HCT116 (cell line): ENCODE measurements around the gene TBC1D30. TPM values are rescaled to one million over a fixed set of nuclear protein-coding genes. Genes with fewer than 3 reads are reported as not detected.

Experiments used
- ATAC-seq: fragments of 200-7000 bp; cut with Tn5 transposase; 2 replicates; pipeline ENCODE4 v1.9.1; 2020; ENCODE audit warnings: mild to moderate bottlenecking, moderate library complexity
- BruUV-seq: library from RNA; stranded (reverse); fragments of 400-500 nt; replicated peaks from 2 replicates; lab custom pipeline; 2021; lab: Mats Ljungman, UMichigan
- CTCF ChIA-PET: fragments of 300-600 bp; sonication (Branson Sonifier 250); formaldehyde crosslinking; loops from one replicate; lab custom pipeline; 2021; ENCODE audit warnings: antibody characterized with exemption; lab: Charles Lee
- POLR2A ChIA-PET: fragments of 300-600, 350-600 bp; sonication (Branson Sonifier 250); formaldehyde crosslinking; loops from one replicate; lab custom pipeline; 2021; ENCODE audit warnings: antibody characterized with exemption; lab: Charles Lee
- RAD21 ChIA-PET, 2 experiments: fragments of 300-600 bp; sonication (Branson Sonifier 250); formaldehyde crosslinking; loops; one replicate each; lab custom pipeline; 2023; ENCODE audit warnings: low total read pairs in 2 of 2; ENCODE audit not compliant: uncharacterized antibody in 2 of 2, unreplicated experiment in 2 of 2, low non-redundant PET in 1 of 2; lab: Charles Lee
- DNase-seq: peaks from one replicate; pipeline ENCODE4 v3.0.0-alpha.2; 2010; ENCODE audit warnings: low read depth, low spot score
- H2AFZ ChIP-seq: fragments of 200-600 bp; shearing (Covaris generic), sonication (generic); 2 replicates; pipeline ENCODE4 v1.6.1; 2017; ENCODE audit warnings: low read depth, mixed run types, mixed read lengths, antibody characterized with exemption, low read length; ENCODE audit not compliant: poor library complexity, severe bottlenecking
- H3K27ac ChIP-seq: 2 replicates; pipeline ENCODE4 v1.5.1; 2012; ENCODE audit warnings: low read depth, low read length
- H3K27me3 ChIP-seq: fragments of 200-600 bp; sonication (generic); 2 replicates; pipeline ENCODE4 v1.6.1; 2016; ENCODE audit warnings: mixed run types, low read length, mixed read lengths; ENCODE audit not compliant: insufficient read depth
- H3K36me3 ChIP-seq, 2 experiments: fragments of 200-500 bp in 1 of 2; fragments of 200-600 bp in 1 of 2; sonication (Bioruptor generic) in 1 of 2; sonication (generic) in 1 of 2; 2 replicates each; pipeline versions ENCODE4 v1.5.1 to v1.6.1; 2014 to 2016; ENCODE audit warnings: low read length in 2 of 2, inconsistent platforms in 1 of 2, mixed read lengths in 1 of 2, mixed run types in 1 of 2; ENCODE audit not compliant: insufficient read depth in 2 of 2, control insufficient read depth in 1 of 2
- H3K4me1 ChIP-seq, 2 experiments: fragments of 200-600 bp in 1 of 2; sonication (generic) in 1 of 2; 2 replicates each; pipeline versions ENCODE4 v1.5.1 to v1.6.1; 2012 to 2017; ENCODE audit warnings: low read length in 2 of 2, inconsistent platforms in 1 of 2, mild to moderate bottlenecking in 1 of 2, mixed read lengths in 1 of 2, mixed run types in 1 of 2, moderate library complexity in 1 of 2; ENCODE audit not compliant: insufficient read depth in 2 of 2, control insufficient read depth in 1 of 2
- H3K4me2 ChIP-seq: fragments of 200-600 bp; sonication (generic); 2 replicates; pipeline ENCODE4 v1.6.1; 2017; ENCODE audit warnings: mixed run types, low read length, mixed read lengths
- H3K4me3 ChIP-seq, 2 experiments: fragments of 200-600 bp in 1 of 2; sonication (generic) in 1 of 2; replicated peaks in 1 of 2; 2 replicates each; pipeline ENCODE4 v1.5.1; 2011 to 2016; ENCODE audit warnings: low read length in 2 of 2, control low read depth in 1 of 2, low read depth in 1 of 2, mild to moderate bottlenecking in 1 of 2, mixed read lengths in 1 of 2, mixed run types in 1 of 2
- H3K79me2 ChIP-seq: fragments of 200-600 bp; sonication (generic); 2 replicates; pipeline ENCODE4 v1.6.1; 2017; ENCODE audit warnings: mild to moderate bottlenecking, mixed run types, low read length, moderate library complexity, mixed read lengths; ENCODE audit not compliant: insufficient read depth
- H3K9ac ChIP-seq: fragments of 200-600 bp; sonication (generic); 2 replicates; pipeline ENCODE4 v1.6.1; 2016; ENCODE audit warnings: low read length, mixed read lengths
- H3K9me2 ChIP-seq: fragments of 200-600 bp; sonication (generic), shearing (Covaris generic); 2 replicates; pipeline ENCODE4 v1.6.1; 2017; ENCODE audit warnings: mixed run types, mild to moderate bottlenecking, moderate library complexity; ENCODE audit not compliant: insufficient read depth
- H3K9me3 ChIP-seq, 2 experiments: fragments of 200-500 bp in 1 of 2; fragments of 200-600 bp in 1 of 2; sonication (Bioruptor generic) in 1 of 2; sonication (generic) in 1 of 2; 2 replicates each; pipeline ENCODE4 v1.6.1; 2014 to 2017; ENCODE audit warnings: low read length in 2 of 2, mixed read lengths in 2 of 2, inconsistent platforms in 1 of 2, low read depth in 1 of 2, mild to moderate bottlenecking in 1 of 2, mixed run types in 1 of 2, moderate library complexity in 1 of 2; ENCODE audit not compliant: control insufficient read depth in 1 of 2, insufficient read depth in 1 of 2
- H4K20me1 ChIP-seq: fragments of 200-600 bp; sonication (generic), shearing (Covaris generic); 2 replicates; pipeline ENCODE4 v1.6.1; 2017; ENCODE audit warnings: mixed run types, mild to moderate bottlenecking, moderate library complexity; ENCODE audit not compliant: insufficient read depth
- ATF3 ChIP-seq: IDR thresholded peaks from 2 replicates; pipeline ENCODE4 v1.6.1; 2012
- CTCF ChIP-seq, 3 experiments: fragments of 200-600 bp in 1 of 3; sonication (generic) in 1 of 3; IDR thresholded peaks in 2 of 3; conservative IDR thresholded peaks in 1 of 3; 2 replicates each; pipeline ENCODE4 v1.5.1; 2012 to 2017; ENCODE audit warnings: low read depth in 2 of 3, low read length in 2 of 3, antibody characterized with exemption in 1 of 3, borderline replicate concordance in 1 of 3, control low read depth in 1 of 3, mild to moderate bottlenecking in 1 of 3, mixed read lengths in 1 of 3, mixed run types in 1 of 3, moderate library complexity in 1 of 3; ENCODE audit not compliant: insufficient read depth in 1 of 3
- EGR1 ChIP-seq: IDR thresholded peaks from 2 replicates; pipeline ENCODE4 v1.6.1; 2012; ENCODE audit warnings: low read depth
- EZH2 ChIP-seq: fragments of 200-600 bp; sonication (generic); IDR thresholded peaks from 2 replicates; pipeline ENCODE4 v1.6.1; 2017; ENCODE audit warnings: antibody characterized with exemption, mixed run types
- FOSL1 ChIP-seq: IDR thresholded peaks from 2 replicates; pipeline ENCODE4 v1.6.1; 2012; ENCODE audit warnings: low read depth
- RAD21 ChIP-seq: IDR thresholded peaks from 2 replicates; pipeline ENCODE4 v1.6.1; 2012; ENCODE audit warnings: low read depth, mild to moderate bottlenecking
- REST ChIP-seq: IDR thresholded peaks from 2 replicates; pipeline ENCODE4 v1.6.1; 2012; ENCODE audit warnings: low read depth
- SIN3A ChIP-seq: IDR thresholded peaks from 2 replicates; pipeline ENCODE4 v1.6.1; 2012; ENCODE audit warnings: low read depth
- SRF ChIP-seq: IDR thresholded peaks from 2 replicates; pipeline ENCODE4 v1.6.1; 2012; ENCODE audit warnings: low read depth
- TCF7L2 ChIP-seq: IDR thresholded peaks from 2 replicates; pipeline ENCODE4 v1.7.0; 2011; ENCODE audit warnings: borderline replicate concordance, inconsistent platforms; ENCODE audit not compliant: insufficient read depth, insufficient read length; ENCODE audit errors: extremely low read depth
- YY1 ChIP-seq: IDR thresholded peaks from 2 replicates; pipeline ENCODE4 v1.6.1; 2011; ENCODE audit warnings: low read length, low read depth, moderate library complexity, mild to moderate bottlenecking; ENCODE audit not compliant: insufficient replicate concordance; ENCODE audit errors: extremely low read depth
- ZFX ChIP-seq: fragments of 450-650 bp; IDR thresholded peaks from 2 replicates; pipeline ENCODE4 v1.6.1; 2017
- intact Hi-C: fragments of 100-400 bp; cut with micrococcal nuclease; formaldehyde crosslinking; loops from 2 replicates; pipeline ENCODE4 v1.10.0; 2022
- total RNA-seq: library from RNA; stranded (reverse); gene quantifications from one replicate; pipeline ENCODE4 v1.2.1, GENCODE V29; 2021; ENCODE audit not compliant: unreplicated experiment

Gene TBC1D30
- total RNA-seq, 1 experiment from 2014 or later, result 24.1 TPM

GRCh38 chr12:64826234-64826633, 1.8 kb downstream of the TBC1D30 start:
- no peaks in the 10 kb centered on the region for H3K4me1 ChIP-seq
- no peaks in the 10 kb centered on the region for H3K36me3 ChIP-seq
- no peak for DNase-seq
- ChIA-PET RAD21 (no interaction called here), CTCF (no interaction called here), POLR2A (no interaction called here)
- H3K27ac ChIP-seq, result no peak overlapping the region
- no peaks in the 10 kb centered on the region for H3K27me3 ChIP-seq
- H3K9me3 ChIP-seq, result no peaks in the 10 kb centered on the region
- H3K4me3 ChIP-seq, result no peak overlapping the region
- no TSS peak for BruUV-seq
- no peaks in the 10 kb centered on the region for H4K20me1 ChIP-seq
- H3K4me2 ChIP-seq, result no peak overlapping the region
- H3K9ac ChIP-seq, result no peak overlapping the region
- TF ChIP-seq YY1, result no peak
- TF ChIP-seq FOSL1, result no peak
- TF ChIP-seq REST, result peak; percentile 56
- no peak overlapping the region for H2AFZ ChIP-seq
- ATAC-seq, result no peak
- intact Hi-C loops, result no loop called here
- H3K9me2 ChIP-seq, result no peaks in the 10 kb centered on the region
- H3K79me2 ChIP-seq, result peaks cover 3% of the 10 kb centered on the region; the same call in 1 of the 2 replicates

- ChIA-PET POLR2A (no interaction called here), RAD21 (no interaction called here), CTCF (no interaction called here)
- H3K4me2 ChIP-seq, result no peak overlapping the region
- H3K4me3 ChIP-seq, result no peak overlapping the region
- ATAC-seq, result no peak
- no peaks in the 10 kb centered on the region for H4K20me1 ChIP-seq
- intact Hi-C loops, result no loop called here
- 0 out of 4 replicates have a peak, but pooled peaks cover 0 to 5% of the 10 kb centered on the region in 2 experiments for H3K9me3 ChIP-seq
- peaks cover 0 to 17% of the 10 kb centered on the region in 2 experiments; a peak in 2 of 4 replicates for H3K36me3 ChIP-seq
- H3K4me1 ChIP-seq, result no peaks in the 10 kb centered on the region
- H3K27ac ChIP-seq, result no peak overlapping the region
- H3K27me3 ChIP-seq, result no peaks in the 10 kb centered on the region
- DNase-seq, result no peak
- no peaks in the 10 kb centered on the region for H3K9me2 ChIP-seq
- H3K9ac ChIP-seq, result no peak overlapping the region
- H2AFZ ChIP-seq, result no peak overlapping the region
- H3K79me2 ChIP-seq, result no peaks in the 10 kb centered on the region
- no TSS peak for BruUV-seq
- TF ChIP-seq SIN3A (no peak), RAD21 (no peak), ATF3 (no peak), EZH2 (no peak), SRF (no peak), CTCF (IDR thresholded peaks at IDR 0.05 in 2 of 3, conservative IDR thresholded peaks at IDR 0.05 in 1 of 3; ENCODE audit: borderline replicate concordance in 1 of 3, insufficient read depth in 1 of 3, low read depth in 2 of 3, low read length in 2 of 3) (no peak), EGR1 (no peak), ZFX (no peak), TCF7L2 (no peak)
Observed at GRCh38 chr12:64828713-64829112, 4.3 kb downstream of the TBC1D30 start.
